ENCODE data around the gene STARD7.
"Not testable (repeated sequence)": the region's sequence is repeated elsewhere in the genome, so short reads cannot be mapped to it uniquely, and the experiment has no call there.

The STARD7 gene

GRCh38 chr2:96208143-96209010, at the start of gene STARD7:
Gene STARD7 (minus strand): TSS chr2:96208827. CDS start chr2:96208434, 393 bp downstream.
- peak; percentile 92 to 94 for DNase-seq (ENCODE audit: low read depth in 2 of 2)

- not testable (repeated sequence) for DNase-seq (ENCODE audit: low read depth in 2 of 2)
Measured at GRCh38 chr2:96257744-96258143, 49.1 kb upstream of the STARD7 start.

GRCh38 chr2:96256611-96257113, 48.0 kb upstream of the STARD7 start:
- no peak for DNase-seq (ENCODE audit: low read depth in 2 of 2)

- no peak for DNase-seq (ENCODE audit: low read depth in 2 of 2)
Measured at GRCh38 chr2:96254571-96254970, 45.9 kb upstream of the STARD7 start.

- DNase-seq (ENCODE audit: low read depth in 2 of 2): no peak
Measured at GRCh38 chr2:96253006-96253405, 44.4 kb upstream of the STARD7 start.

GRCh38 chr2:96252526-96252925, 43.9 kb upstream of the STARD7 start:
- DNase-seq (ENCODE audit: low read depth in 2 of 2): no peak

GRCh38 chr2:96251721-96252292, 43.2 kb upstream of the STARD7 start:
- no peak for DNase-seq (ENCODE audit: low read depth in 2 of 2)

- no peak for DNase-seq (ENCODE audit: low read depth in 2 of 2)
Measured at GRCh38 chr2:96250188-96250587, 41.6 kb upstream of the STARD7 start.

- no peak for DNase-seq (ENCODE audit: low read depth in 2 of 2)
Measured at GRCh38 chr2:96249654-96250053, 41.0 kb upstream of the STARD7 start.

- no peak for DNase-seq (ENCODE audit: low read depth in 2 of 2)
Measured at GRCh38 chr2:96248624-96249023, 40.0 kb upstream of the STARD7 start.

- no peak for DNase-seq (ENCODE audit: low read depth in 2 of 2)
Measured at GRCh38 chr2:96247896-96248295, 39.3 kb upstream of the STARD7 start.

GRCh38 chr2:96247009-96247408, 38.4 kb upstream of the STARD7 start:
- no peak for DNase-seq (ENCODE audit: low read depth in 2 of 2)

- no peak for DNase-seq (ENCODE audit: low read depth in 2 of 2)
Measured at GRCh38 chr2:96245609-96246390, 37.2 kb upstream of the STARD7 start.

GRCh38 chr2:96243843-96244242, 35.2 kb upstream of the STARD7 start:
- DNase-seq (ENCODE audit: low read depth in 2 of 2): no peak

- peak in 1 of 2 donors; percentile 21 for DNase-seq (ENCODE audit: low read depth in 2 of 2)
Measured at GRCh38 chr2:96241900-96242611, 33.4 kb upstream of the STARD7 start.

- no peak for DNase-seq (ENCODE audit: low read depth in 2 of 2)
Measured at GRCh38 chr2:96241227-96241626, 32.6 kb upstream of the STARD7 start.

GRCh38 chr2:96240341-96241038, 31.9 kb upstream of the STARD7 start:
- no peak for DNase-seq (ENCODE audit: low read depth in 2 of 2)

GRCh38 chr2:96239745-96240264, 31.2 kb upstream of the STARD7 start:
- no peak for DNase-seq (ENCODE audit: low read depth in 2 of 2)

- no peak for DNase-seq (ENCODE audit: low read depth in 2 of 2)
Measured at GRCh38 chr2:96239091-96239490, 30.5 kb upstream of the STARD7 start.

GRCh38 chr2:96238266-96238665, 29.6 kb upstream of the STARD7 start:
- no peak for DNase-seq (ENCODE audit: low read depth in 2 of 2)

GRCh38 chr2:96236882-96237281, 28.3 kb upstream of the STARD7 start:
- DNase-seq (ENCODE audit: low read depth in 2 of 2): no peak
